ENCODE measurements around the gene MDP1. TPM values are rescaled to one million over a fixed set of nuclear protein-coding genes. Genes with fewer than 3 reads are reported as not detected.
A peak's percentile ranks its signal among the peaks of the same experiment; 100 is the strongest.

Gene MDP1
- total and polyA plus RNA-seq, 10 of the 15 experiments (the other 5 are each of a cell fraction or from before 2014, with no cell fraction given) = 10.4 to 45.8 (median 23.5) TPM

DNA sequence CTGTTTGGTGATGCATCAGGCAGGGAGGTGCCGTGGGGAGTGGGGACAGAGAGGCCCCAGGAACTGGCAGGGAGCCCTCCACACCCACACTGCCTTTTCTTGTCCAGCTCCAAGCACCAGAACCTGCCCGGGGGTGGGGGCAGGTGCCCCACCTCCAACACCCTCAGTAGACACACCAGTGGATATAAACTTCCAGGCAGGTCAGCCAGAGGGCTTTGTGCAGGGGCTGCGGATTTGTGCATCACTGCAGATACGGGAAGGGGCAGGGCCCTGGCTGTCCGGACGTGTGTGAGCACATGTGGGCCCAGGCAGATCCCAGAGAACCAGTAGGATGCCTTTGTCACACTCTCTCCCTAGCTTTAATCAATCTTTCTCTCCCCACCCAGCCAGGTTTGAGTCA is 48.4 kb upstream of the MDP1 start:
- Histone ChIP-seq H2AFZ (ENCODE audit: control insufficient read depth, low read depth, low read length) (no peak overlapping the region), H3K27me3 (replicated peaks in 1 of 2; ENCODE audit: control insufficient read depth in 2 of 2, insufficient read depth in 2 of 2, low read length in 1 of 2) (no peaks in the 10 kb centered on the region), H3K36me3 (ENCODE audit: control insufficient read depth in 2 of 2, insufficient read depth in 2 of 2, low read length in 1 of 2) (peaks cover 3 to 11% of the 10 kb centered on the region in 2 experiments; a peak in 3 of 4 replicates), H3K4me2 (ENCODE audit: control insufficient read depth, insufficient read depth) (no peak overlapping the region), H3K79me2 (ENCODE audit: control insufficient read depth, insufficient read depth, low read length) (no peaks in the 10 kb centered on the region), H3K9me3 (replicated peaks; ENCODE audit: control insufficient read depth, insufficient read depth, low read length) (no peaks in the 10 kb centered on the region), H3K27ac (ENCODE audit: control insufficient read depth, insufficient read depth) (no peak overlapping the region), H3K4me3 (no peak overlapping the region), H3K4me1 (ENCODE audit: control insufficient read depth, insufficient read depth, low read length) (no peaks in the 10 kb centered on the region), H3K9ac (ENCODE audit: control insufficient read depth, insufficient read depth, low read length) (no peak overlapping the region), H4K20me1 (ENCODE audit: control insufficient read depth, insufficient read depth) (no peaks in the 10 kb centered on the region)
- no peak for FAIRE-seq
- POLR2A ChIA-PET = no interaction called here
- no TSS peak for BruUV-seq (replicated peaks)
- in situ Hi-C loops (cut with MboI) (no loop called here), intact Hi-C loops (cut with micrococcal nuclease; ENCODE audit: unreplicated experiment) (no loop called here)
- no peak for DNase-seq (ENCODE audit: low read depth, low spot score)
- WGBS (ENCODE audit: insufficient coverage, insufficient replicate concordance, low lambda C conversion rate, missing lambda C conversion rate) = 78% methylated on average over 6 of the region's 6 CpGs
- RAD21 ChIA-PET (ENCODE audit: unreplicated experiment) = no interaction called here
- SMC1A ChIA-PET (ENCODE audit: uncharacterized antibody, unreplicated experiment) = interaction anchor here (2.8 kb wide), 1 partner anchor 18 kb away, joined by 14 read pairs; no protein-coding TSS in a partner anchor
- no peak for ATAC-seq
- CTCF ChIA-PET = interaction anchor here (0.9 to 1.4 kb wide), 2 partner anchors 16 to 44 kb away, joined by 3 read pairs; partner anchors contain the start of gene CIDEB
- no peak for TF ChIP-seq NKRF (conservative IDR thresholded peaks at IDR 0.05)
- 0 out of 2 replicates have a peak, but pooled peaks have one; percentile 15 for TF ChIP-seq POLR2A (IDR thresholded peaks at IDR 0.05; ENCODE audit: low read depth, low read length)

- no peak overlapping the region for H3K4me3 ChIP-seq
- H3K79me2 ChIP-seq (ENCODE audit: control insufficient read depth, insufficient read depth, low read length) = no peaks in the 10 kb centered on the region
- no peaks in the 10 kb centered on the region for H4K20me1 ChIP-seq (ENCODE audit: control insufficient read depth, insufficient read depth)
- ChIA-PET RAD21 (ENCODE audit: unreplicated experiment) (no interaction called here), POLR2A (interaction anchor here (0.9 kb wide), 1 partner anchor 22 kb away, joined by 3 read pairs; the partner anchor contains the start of gene TINF2), CTCF (interaction anchor here (1.4 to 2.1 kb wide), 2 partner anchors 17 to 44 kb away, joined by 3 to 10 read pairs; partner anchors contain the start of gene CIDEB), SMC1A (ENCODE audit: uncharacterized antibody, unreplicated experiment) (interaction anchor here (2.8 kb wide), 1 partner anchor 17 kb away, joined by 14 read pairs; no protein-coding TSS in a partner anchor)
- H3K4me2 ChIP-seq (ENCODE audit: control insufficient read depth, insufficient read depth) = no peak overlapping the region
- BruUV-seq (replicated peaks) = no TSS peak
- H3K27me3 ChIP-seq (replicated peaks in 1 of 2; ENCODE audit: control insufficient read depth in 2 of 2, insufficient read depth in 2 of 2, low read length in 1 of 2) = no peaks in the 10 kb centered on the region
- TF ChIP-seq PAX8 (IDR thresholded peaks at IDR 0.05) = no peak
- TF ChIP-seq POLR2A (IDR thresholded peaks at IDR 0.05; ENCODE audit: low read depth, low read length) = 0 out of 2 replicates have a peak, but pooled peaks have one; percentile 1
- H2AFZ ChIP-seq (ENCODE audit: control insufficient read depth, low read depth, low read length) = no peak overlapping the region
- ATAC-seq = no peak
- intact Hi-C loops (cut with micrococcal nuclease; ENCODE audit: unreplicated experiment) (no loop called here), in situ Hi-C loops (cut with MboI) (no loop called here)
- FAIRE-seq = no peak
- WGBS (ENCODE audit: insufficient coverage, insufficient replicate concordance, low lambda C conversion rate, missing lambda C conversion rate) = 67% methylated on average over 6 of the region's 6 CpGs
- DNase-seq (ENCODE audit: low read depth, low spot score) = no peak
- H3K27ac ChIP-seq (ENCODE audit: control insufficient read depth, insufficient read depth) = no peak overlapping the region
- H3K9me3 ChIP-seq (replicated peaks; ENCODE audit: control insufficient read depth, insufficient read depth, low read length) = no peaks in the 10 kb centered on the region
- H3K9ac ChIP-seq (ENCODE audit: control insufficient read depth, insufficient read depth, low read length) = no peak overlapping the region
- peaks cover 3 to 11% of the 10 kb centered on the region in 2 experiments; a peak in 3 of 4 replicates for H3K36me3 ChIP-seq (ENCODE audit: control insufficient read depth in 2 of 2, insufficient read depth in 2 of 2, low read length in 1 of 2)
- H3K4me1 ChIP-seq (ENCODE audit: control insufficient read depth, insufficient read depth, low read length) = no peaks in the 10 kb centered on the region
Measured at GRCh38 chr14:24263848-24264247, 48.0 kb upstream of the MDP1 start.

Data from GM12878 (cell line).